ENCODE data around the gene NID1. TPM values are rescaled to one million over a fixed set of nuclear protein-coding genes. Genes with fewer than 3 reads are reported as not detected.

NID1 gene
- total and polyA plus RNA-seq, 8 donors, result 21.4 to 214 (median 89.6) TPM

DNA sequence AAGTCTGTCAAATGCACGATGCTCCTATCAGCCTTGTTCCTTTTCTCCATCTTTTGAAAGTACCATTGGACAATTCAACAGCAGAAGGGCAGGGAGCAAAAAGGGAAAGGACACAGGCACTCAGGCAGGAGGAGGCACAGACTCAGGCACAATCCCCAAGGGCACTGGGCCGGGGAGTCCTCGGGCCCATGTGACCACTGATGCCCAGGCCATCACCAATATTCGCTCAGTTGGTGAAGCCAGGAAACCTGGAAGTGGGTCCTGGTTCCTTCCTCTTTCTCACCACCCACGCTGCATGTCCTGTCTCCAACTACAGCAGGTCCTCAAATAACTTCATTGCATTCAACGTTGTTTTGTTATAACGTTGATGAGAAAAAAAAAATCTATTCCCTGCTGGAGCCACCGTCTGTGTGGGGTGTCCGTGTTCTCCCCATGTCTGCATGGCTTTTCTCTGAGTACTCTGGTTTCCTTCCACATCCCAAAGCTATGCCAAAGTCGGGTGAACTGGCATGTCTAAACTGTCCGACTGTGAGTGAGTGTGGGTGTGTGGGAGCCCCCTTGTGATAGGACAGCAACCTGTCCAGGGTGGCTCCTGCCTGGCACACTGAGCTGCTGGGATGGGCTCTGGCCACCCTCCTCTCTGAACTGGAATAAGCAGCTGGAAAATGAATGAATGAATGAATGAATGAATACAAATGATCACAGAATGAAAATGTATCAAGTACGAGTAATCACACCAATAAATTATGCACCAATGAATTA is 12.5 kb downstream of the NID1 start:
- H3K4me1 ChIP-seq, result peaks cover 0 to 47% (median 14%) of the 10 kb centered on the region in 4 donors
- H3K27me3 ChIP-seq, result no peaks in the 10 kb centered on the region
- H3K4me3 ChIP-seq, result no peak overlapping the region
- H3K27ac ChIP-seq, result peak overlapping the region in 1 of 5 donors; percentile 55
- 37 to 66% (median 54%) methylated on average over 11 to 12 of the region's 12 CpGs for WGBS, 5 donors
- DNase-seq, result no peak
- no peaks in the 10 kb centered on the region for H3K9me3 ChIP-seq
- H3K36me3 ChIP-seq, result peaks cover 7 to 22% (median 17%) of the 10 kb centered on the region in 4 donors
- TF ChIP-seq, protein P1, sequence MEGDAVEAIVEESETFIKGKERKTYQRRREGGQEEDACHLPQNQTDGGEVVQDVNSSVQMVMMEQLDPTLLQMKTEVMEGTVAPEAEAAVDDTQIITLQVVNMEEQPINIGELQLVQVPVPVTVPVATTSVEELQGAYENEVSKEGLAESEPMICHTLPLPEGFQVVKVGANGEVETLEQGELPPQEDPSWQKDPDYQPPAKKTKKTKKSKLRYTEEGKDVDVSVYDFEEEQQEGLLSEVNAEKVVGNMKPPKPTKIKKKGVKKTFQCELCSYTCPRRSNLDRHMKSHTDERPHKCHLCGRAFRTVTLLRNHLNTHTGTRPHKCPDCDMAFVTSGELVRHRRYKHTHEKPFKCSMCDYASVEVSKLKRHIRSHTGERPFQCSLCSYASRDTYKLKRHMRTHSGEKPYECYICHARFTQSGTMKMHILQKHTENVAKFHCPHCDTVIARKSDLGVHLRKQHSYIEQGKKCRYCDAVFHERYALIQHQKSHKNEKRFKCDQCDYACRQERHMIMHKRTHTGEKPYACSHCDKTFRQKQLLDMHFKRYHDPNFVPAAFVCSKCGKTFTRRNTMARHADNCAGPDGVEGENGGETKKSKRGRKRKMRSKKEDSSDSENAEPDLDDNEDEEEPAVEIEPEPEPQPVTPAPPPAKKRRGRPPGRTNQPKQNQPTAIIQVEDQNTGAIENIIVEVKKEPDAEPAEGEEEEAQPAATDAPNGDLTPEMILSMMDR (IDR thresholded peaks at IDR 0.05), result no peak
- TF ChIP-seq POLR2A (IDR thresholded peaks at IDR 0.05) (no peak), EP300 (IDR thresholded peaks at IDR 0.05) (no peak), POLR2AphosphoS5 (IDR thresholded peaks at IDR 0.05) (no peak)
- intact Hi-C loops (cut with DNase I; ENCODE audit: low total_unique reads), result no loop called here

DNA sequence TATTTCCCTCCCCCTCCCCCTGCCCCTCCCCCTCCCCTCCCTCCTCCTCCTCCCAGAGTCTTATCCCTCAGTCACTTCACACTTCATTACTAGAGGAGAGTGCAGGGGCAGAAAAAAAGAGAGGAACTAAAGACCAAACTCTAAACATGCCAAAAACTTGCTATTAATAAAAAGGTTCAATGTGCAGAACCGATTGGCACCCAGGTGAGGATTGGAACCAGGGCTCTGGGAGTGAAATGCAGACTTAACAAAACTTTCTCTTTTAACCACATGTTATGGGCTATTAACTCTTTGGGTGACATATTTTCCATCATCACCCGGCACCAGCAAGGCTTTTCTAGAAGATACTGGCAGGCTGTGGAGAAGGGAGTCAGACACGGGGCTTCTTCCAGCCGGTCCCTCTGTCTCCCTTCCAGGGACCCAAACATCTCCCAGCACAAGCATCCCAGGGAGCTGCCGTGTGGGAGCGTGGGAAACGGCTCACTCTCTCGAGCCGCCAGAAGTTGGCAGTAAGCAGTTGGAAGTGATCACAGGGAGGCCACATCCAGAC is 13.6 kb downstream of the NID1 start:
- H3K9me3 ChIP-seq, result no peaks in the 10 kb centered on the region
- H3K36me3 ChIP-seq, result peaks cover 11 to 33% (median 28%) of the 10 kb centered on the region in 4 donors
- peak overlapping the region in 1 of 5 donors; percentile 55 for H3K27ac ChIP-seq
- peak in 1 of 2 donors; percentile 61 for DNase-seq
- no peak overlapping the region for H3K4me3 ChIP-seq
- intact Hi-C loops (cut with DNase I; ENCODE audit: low total_unique reads), result no loop called here
- no peaks in the 10 kb centered on the region for H3K27me3 ChIP-seq
- peaks cover 0 to 36% (median 12%) of the 10 kb centered on the region in 4 donors for H3K4me1 ChIP-seq
- no peak for TF ChIP-seq POLR2AphosphoS5 (IDR thresholded peaks at IDR 0.05)
- no peak for TF ChIP-seq EP300 (IDR thresholded peaks at IDR 0.05)
- TF ChIP-seq POLR2A (IDR thresholded peaks at IDR 0.05), result no peak
- TF ChIP-seq, protein P1 (IDR thresholded peaks at IDR 0.05), result no peak
- 25 to 40% (median 32%) methylated on average over 9 of the region's 9 CpGs for WGBS, 5 donors

DNA sequence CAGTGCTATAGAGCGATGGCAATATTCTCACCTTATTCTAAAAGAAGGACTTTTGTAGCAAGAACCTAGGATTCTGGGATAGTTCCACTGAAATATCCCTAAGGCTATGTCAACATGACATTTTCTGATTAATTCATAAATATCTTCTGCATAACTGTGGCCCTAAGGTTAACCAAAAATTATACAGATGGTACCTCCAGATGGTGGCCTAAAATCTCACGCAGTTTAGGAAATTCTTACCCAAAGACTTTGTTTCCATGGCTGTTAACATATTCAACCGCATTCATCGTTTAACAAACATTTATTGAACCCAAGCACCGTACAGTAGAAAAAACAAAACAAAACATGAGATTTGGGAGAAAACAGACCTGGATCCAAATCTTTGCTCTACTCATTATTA is 19.1 kb downstream of the NID1 start:
- TF ChIP-seq POLR2AphosphoS5 (IDR thresholded peaks at IDR 0.05) (no peak), POLR2A (IDR thresholded peaks at IDR 0.05) (no peak), EP300 (IDR thresholded peaks at IDR 0.05) (no peak)
- TF ChIP-seq, protein P1 (IDR thresholded peaks at IDR 0.05), result no peak
- Histone ChIP-seq H3K36me3 (peaks cover 23 to 80% (median 77%) of the 10 kb centered on the region in 4 donors), H3K4me1 (peaks cover 0 to 4% (median 2%) of the 10 kb centered on the region in 4 donors), H3K27ac (peak overlapping the region in 1 of 5 donors; percentile 27), H3K27me3 (no peaks in the 10 kb centered on the region), H3K9me3 (no peaks in the 10 kb centered on the region), H3K4me3 (no peak overlapping the region)
- DNase-seq, result no peak
- intact Hi-C loops (cut with DNase I; ENCODE audit: low total_unique reads), result no loop called here
- WGBS, 5 donors, result 91 to 96% (median 94%) methylated on average over 5 of the region's 5 CpGs

DNA sequence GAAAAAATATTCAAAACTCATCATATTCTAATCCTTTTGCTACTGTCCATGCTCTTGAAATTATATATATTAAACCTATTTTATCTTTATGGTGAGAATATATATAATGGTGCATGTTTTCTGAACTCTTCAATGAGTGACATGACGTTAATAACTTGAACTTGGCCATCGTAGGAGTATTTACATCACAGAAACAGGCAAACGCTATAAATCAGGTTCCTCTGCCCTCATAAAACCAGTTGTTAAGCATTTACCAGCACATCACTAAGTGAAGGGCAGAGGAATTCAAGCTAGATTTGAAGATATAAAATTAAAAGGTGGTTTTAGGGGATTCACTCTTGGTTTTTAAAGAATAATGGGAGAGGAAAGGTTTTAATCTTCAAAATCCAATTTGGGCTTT is 20.5 kb downstream of the NID1 start:
- no peaks in the 10 kb centered on the region for H3K9me3 ChIP-seq
- DNase-seq, result no peak
- TF ChIP-seq POLR2AphosphoS5 (IDR thresholded peaks at IDR 0.05), result no peak
- no peak for TF ChIP-seq EP300 (IDR thresholded peaks at IDR 0.05)
- peaks cover 0 to 14% (median 5%) of the 10 kb centered on the region in 4 donors for H3K4me1 ChIP-seq
- no peak overlapping the region for H3K4me3 ChIP-seq
- no peaks in the 10 kb centered on the region for H3K27me3 ChIP-seq
- 75 to 89% (median 85%) methylated on average over 3 of the region's 3 CpGs for WGBS, 5 donors
- no peak overlapping the region for H3K27ac ChIP-seq
- H3K36me3 ChIP-seq, result peaks cover 23 to 88% (median 78%) of the 10 kb centered on the region in 4 donors
- intact Hi-C loops (cut with DNase I; ENCODE audit: low total_unique reads), result no loop called here
